Measurements from ENCODE around the gene FBXO3. TPM values are rescaled to one million over a fixed set of nuclear protein-coding genes. Genes with fewer than 3 reads are reported as not detected.

Gene FBXO3, protein sequence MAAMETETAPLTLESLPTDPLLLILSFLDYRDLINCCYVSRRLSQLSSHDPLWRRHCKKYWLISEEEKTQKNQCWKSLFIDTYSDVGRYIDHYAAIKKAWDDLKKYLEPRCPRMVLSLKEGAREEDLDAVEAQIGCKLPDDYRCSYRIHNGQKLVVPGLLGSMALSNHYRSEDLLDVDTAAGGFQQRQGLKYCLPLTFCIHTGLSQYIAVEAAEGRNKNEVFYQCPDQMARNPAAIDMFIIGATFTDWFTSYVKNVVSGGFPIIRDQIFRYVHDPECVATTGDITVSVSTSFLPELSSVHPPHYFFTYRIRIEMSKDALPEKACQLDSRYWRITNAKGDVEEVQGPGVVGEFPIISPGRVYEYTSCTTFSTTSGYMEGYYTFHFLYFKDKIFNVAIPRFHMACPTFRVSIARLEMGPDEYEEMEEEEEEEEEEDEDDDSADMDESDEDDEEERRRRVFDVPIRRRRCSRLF
- 112 TPM for total RNA-seq

DNA sequence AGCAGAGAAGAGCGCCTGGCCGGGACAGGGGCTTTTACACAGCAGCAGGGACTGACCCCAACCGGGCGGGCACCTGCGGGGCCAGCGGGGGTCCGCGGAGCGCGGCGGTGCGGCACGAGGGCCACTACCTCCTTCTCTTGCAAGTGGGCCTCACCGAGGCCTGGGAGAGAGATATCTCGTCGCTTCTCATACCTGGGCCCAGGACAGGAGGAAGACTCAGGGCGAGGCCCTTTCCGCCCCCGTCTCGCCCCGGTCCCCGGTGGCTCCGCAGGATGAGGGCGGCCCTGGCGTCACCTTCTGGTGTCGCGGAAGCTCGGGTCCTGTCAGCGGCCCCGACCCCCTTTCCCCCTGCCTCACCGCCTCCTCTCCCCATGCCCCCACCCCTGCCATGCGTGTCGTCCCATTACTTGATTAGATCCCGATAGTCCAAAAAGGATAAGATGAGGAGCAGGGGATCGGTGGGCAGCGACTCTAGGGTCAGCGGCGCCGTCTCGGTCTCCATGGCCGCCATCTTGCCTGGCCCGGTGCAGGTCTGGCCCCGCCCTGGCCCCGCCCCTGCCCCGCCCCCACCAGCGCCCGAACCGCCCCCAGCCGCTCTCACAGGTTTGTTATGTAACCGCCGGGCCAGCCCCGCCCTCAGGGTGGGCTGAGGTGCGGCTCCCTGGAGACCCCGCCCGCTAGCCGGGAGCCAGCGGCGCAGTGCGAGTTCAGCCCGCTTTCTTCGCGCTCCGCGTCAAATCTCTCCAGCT is at the start of gene FBXO3:
Gene FBXO3, minus strand, starts transcription at position 534 of the 749 bp plus-strand sequence. Its CDS starts 23 bp downstream, at position 511.

DNA sequence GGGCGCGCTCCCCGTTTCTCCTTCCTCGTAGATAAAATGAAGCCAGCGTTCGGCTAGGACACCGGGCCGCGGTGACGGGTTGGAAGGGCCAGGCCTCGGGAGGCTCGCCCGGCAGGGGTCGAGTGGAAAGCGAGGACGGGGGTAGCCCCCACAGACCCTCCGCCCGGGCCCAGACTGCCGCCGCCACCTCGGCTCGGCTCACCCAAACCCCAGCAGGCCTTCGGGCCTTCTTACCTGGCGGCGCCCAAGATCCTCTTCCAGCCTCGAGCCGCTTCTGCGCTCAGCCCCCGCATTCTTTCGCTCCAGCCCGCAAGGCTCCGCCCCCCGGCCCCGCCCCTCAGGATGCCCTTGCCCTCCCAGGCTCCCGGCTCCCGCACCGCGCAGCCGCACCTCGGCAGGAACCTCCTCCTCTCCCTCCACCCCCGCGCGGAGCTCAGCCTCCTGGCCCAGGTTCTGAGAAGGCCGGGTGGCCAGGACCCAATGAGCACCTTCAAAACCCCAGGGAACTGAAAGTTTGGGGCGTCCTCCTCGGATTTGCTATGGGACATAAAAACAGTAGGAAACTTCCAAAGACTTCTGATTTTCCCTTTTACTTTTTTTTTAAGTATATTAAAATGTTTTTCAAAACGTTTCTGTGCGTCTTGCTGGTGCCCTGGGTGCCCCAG is 38.0 kb downstream of the FBXO3 start, which contains the start of gene CD59:
Gene CD59, minus strand, starts transcription at position 276 of the 665 bp plus-strand sequence. CDS start 13,978 bp downstream, outside the sequence.

DNA sequence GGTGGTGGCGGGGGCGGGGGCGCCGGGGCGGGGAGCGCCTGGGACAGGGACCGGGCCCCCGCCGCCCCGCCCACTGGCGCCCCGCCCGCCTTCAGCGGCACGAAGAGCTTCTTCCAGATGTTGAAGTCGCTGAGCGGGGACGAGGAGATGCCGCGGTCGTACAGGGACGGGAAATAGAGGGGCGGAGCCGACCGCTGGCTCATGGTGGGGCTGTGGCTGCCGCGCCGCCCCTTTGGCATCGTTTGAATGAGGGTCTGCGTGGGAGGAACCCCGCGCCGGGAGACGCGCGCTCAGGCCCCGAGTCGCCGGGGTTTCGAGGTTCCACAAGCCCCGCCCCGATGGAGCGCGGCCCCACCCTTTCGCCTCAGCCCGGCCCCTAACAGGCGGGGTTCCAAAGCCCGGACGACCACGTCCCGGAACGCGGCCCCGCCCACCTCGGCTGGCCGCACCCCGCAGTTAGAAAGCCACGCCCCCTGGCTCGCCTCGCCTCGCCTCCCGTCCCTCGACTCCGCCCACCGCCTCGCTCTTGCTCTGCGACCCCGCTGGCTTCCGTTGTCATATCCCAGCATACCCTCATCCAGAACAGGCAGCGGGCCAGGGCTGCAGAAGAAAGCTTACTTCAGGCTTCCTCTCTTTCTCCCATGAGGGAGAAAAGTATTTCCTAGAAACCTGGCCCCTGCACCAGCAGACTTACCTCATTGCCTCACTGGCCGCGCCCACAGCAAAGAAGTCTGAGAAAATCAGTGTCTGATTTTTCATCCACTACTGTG is 73.6 kb downstream of the FBXO3 start, which contains the start of gene C11orf91:
Gene C11orf91, minus strand, starts transcription at position 325 of the 770 bp plus-strand sequence. Its CDS starts 86 bp downstream, at position 239.

Other genes with a start within 250 kb of the FBXO3 start
- not detected for gene C11orf91, start 73.7 kb downstream of the FBXO3 start, total RNA-seq
- gene CD59, start 38.1 kb downstream of the FBXO3 start, total RNA-seq = 193 TPM
- gene LMO2, start 117.6 kb upstream of the FBXO3 start, total RNA-seq = 17.5 TPM